T-helper 2 cell treated with Interferon-gamma antibody and Interleukin-4, amounts not matched to agents 5 μg/mL and 100 μg/mL, for 36 hours (primary cell): ENCODE data around the gene ADARB1.

ENCODE experiments used
- DNase-seq: peaks from one replicate; pipeline ENCODE4 v3.0.0; 2021; ENCODE audit warnings: low spot score
- H3K27ac Mint-ChIP-seq: one replicate; pipeline ENCODE4 v1.8.0; 2021; ENCODE audit warnings: mild to moderate bottlenecking, mixed read lengths
- H3K27me3 Mint-ChIP-seq: one replicate; pipeline ENCODE4 v1.8.0; 2021; ENCODE audit warnings: low read depth, mixed read lengths
- H3K36me3 Mint-ChIP-seq: one replicate; pipeline ENCODE4 v1.8.0; 2021; ENCODE audit warnings: low read depth, mixed read lengths
- H3K4me1 Mint-ChIP-seq: one replicate; pipeline ENCODE4 v1.8.0; 2021; ENCODE audit warnings: low read depth, mixed read lengths
- H3K4me3 Mint-ChIP-seq: one replicate; pipeline ENCODE4 v1.8.0; 2022; ENCODE audit warnings: mild to moderate bottlenecking, moderate library complexity, mixed read lengths
- H3K9me3 Mint-ChIP-seq: one replicate; pipeline ENCODE4 v1.8.0; 2021; ENCODE audit warnings: mixed read lengths

Gene ADARB1

DNA sequence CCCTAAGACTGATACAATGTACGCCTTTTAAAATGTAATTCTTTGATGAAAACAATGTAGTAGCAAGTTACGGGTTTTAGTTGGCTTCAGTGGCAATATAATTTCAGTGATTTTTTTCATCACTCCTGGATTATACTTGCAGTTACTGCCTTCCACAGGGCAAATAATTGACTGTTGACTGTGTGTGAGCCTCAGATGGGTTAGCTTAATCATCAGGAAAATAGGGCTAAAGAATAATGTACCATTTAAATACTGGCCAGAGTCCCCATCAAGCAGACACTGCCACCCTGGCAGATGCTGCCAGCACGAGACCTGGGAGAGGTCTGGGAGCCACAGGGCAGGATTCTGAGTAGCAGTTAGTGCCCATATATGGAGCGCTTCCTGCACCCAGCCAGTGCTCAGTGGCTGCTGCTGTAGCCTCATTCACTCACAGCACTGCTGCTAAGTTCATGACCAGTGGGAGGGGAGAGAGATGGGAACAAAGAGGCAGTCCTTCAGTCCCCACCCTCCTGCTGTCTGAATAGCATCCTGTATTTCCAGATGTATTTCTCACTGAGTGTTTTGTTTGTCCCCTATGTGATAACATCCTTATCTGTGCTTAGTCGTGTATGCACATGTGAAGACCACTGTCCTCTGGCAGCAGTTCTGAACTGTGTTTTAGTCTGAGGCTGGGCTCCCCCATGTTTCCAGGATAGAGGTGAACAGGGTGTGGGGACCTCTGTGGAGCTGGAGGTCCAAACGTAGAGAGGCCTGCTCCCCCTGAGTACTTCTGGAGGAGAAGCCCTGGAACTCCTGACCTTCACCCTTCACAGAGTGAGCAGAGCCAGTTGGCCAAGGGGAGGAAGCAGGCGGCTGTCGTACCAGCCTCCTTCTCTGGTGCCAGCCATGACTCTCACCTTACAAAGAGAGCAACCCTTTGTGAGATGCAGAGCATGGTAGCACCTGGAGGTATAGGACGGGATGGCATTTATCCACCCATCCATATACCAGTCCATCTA is 80.4 kb downstream of the ADARB1 start:
- peak overlapping the region; percentile 39 for H3K27ac Mint-ChIP-seq
- peaks cover 43% of the 10 kb centered on the region for H3K4me1 Mint-ChIP-seq
- peak overlapping the region; percentile 66 for H3K4me3 Mint-ChIP-seq
- H3K27me3 Mint-ChIP-seq = no peaks in the 10 kb centered on the region
- peak; percentile 51 for DNase-seq
- no peaks in the 10 kb centered on the region for H3K9me3 Mint-ChIP-seq
- H3K36me3 Mint-ChIP-seq = peaks cover 18% of the 10 kb centered on the region

DNA sequence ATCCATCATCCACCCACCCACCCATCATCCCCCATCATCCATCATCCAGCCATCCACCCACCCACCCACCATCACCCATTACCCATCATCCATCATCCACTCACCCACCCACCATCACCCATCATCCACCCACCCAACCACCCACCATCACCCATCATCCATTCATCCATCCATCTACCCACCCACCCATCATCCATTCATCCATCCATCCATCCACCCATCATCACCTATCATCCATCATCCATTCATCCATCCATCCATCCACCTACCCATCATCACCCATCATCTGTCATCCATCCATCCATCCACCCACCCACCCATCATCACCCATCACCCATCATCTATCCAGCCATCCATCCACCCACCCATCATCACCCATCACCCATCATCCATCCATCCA is 81.5 kb downstream of the ADARB1 start:
- no peaks in the 10 kb centered on the region for H3K27me3 Mint-ChIP-seq
- no peak overlapping the region for H3K4me3 Mint-ChIP-seq
- peaks cover 39% of the 10 kb centered on the region for H3K4me1 Mint-ChIP-seq
- no peaks in the 10 kb centered on the region for H3K9me3 Mint-ChIP-seq
- H3K36me3 Mint-ChIP-seq = peaks cover 18% of the 10 kb centered on the region
- DNase-seq = no peak
- H3K27ac Mint-ChIP-seq = no peak overlapping the region

DNA sequence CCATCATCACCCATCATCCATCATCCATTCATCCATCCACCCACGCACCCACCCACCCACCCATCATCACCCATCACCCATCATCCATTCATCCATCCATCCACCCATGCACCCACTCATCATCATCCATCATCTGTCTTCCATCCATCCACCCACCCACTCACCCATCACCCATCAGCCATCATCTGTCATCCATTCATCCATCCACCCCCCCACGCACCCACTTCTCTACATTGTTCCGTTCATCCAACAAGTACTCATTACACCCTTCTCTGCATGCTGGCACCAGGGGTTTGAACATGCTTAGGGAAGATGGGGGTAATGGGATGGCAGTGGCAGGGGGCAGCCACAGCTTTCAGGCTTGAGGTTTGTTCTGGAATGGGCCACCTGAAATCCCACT is 82.1 kb downstream of the ADARB1 start:
- peaks cover 34% of the 10 kb centered on the region for H3K4me1 Mint-ChIP-seq
- H3K9me3 Mint-ChIP-seq = no peaks in the 10 kb centered on the region
- no peak overlapping the region for H3K4me3 Mint-ChIP-seq
- H3K36me3 Mint-ChIP-seq = peaks cover 18% of the 10 kb centered on the region
- no peak overlapping the region for H3K27ac Mint-ChIP-seq
- DNase-seq = no peak
- H3K27me3 Mint-ChIP-seq = no peaks in the 10 kb centered on the region

DNA sequence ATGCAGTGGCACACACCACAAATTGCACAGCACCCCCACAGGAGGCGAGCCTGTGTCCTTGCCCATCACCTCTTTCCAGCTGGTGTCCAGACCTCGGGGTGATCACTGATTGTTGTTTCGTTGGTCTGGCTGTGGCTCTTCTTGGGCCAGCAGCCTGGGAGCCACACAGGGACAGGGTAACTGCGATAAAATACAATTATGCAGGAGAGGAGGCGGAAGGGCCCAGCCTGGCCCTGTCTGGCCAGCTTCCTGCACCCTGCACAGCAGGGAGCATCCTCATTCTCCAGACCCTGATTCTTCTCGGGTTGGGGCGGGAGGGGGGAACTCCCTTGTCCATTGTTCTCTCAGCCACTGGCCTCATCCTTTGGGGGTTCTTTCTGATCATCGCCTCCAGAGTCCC is 83.6 kb downstream of the ADARB1 start:
- peaks cover 21% of the 10 kb centered on the region for H3K36me3 Mint-ChIP-seq
- DNase-seq = no peak
- no peak overlapping the region for H3K4me3 Mint-ChIP-seq
- H3K9me3 Mint-ChIP-seq = no peaks in the 10 kb centered on the region
- no peaks in the 10 kb centered on the region for H3K27me3 Mint-ChIP-seq
- no peak overlapping the region for H3K27ac Mint-ChIP-seq
- peaks cover 23% of the 10 kb centered on the region for H3K4me1 Mint-ChIP-seq

DNA sequence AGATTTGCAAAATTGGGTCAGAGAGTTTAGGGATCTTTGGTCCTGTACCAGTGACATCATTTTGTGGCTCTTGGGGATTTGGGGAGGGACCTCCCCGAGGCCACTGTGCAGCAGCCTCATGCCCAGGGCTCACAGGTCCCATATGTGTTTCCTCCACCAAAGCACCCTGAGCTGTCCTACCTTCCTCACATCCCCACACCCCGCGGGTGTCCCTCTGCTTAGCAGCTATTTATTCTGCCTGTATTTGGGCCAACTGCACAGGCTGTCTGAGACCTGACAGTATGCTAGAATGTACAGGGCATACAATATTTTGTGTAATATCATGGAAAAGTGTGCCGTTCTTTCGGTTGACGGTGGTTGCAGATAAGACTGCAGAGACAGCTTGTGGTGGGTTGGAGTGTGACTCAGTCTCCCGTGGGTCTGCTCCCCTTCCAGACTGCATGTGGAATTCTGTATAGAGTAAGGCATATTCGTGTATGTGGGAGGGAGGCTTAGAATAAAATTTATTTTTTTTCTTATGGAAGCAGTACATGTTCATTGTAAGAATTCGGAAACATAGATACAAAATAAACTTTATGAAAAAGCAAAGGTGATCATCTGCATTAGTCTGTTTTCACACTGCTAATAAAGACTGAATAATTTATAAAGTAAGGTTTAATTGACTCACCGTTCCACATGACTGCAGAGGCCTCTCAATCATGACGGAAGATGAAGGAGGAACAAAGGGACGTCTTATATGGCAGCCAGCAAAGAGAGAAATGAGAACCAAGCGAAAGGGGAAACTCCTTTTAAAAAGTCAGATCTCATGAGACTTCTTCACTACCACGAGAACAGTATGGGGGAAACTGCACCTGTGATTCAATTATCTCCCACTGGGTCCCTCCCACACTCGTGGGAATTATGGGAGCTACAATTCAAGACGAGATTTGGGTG is 84.4 kb downstream of the ADARB1 start:
- Mint-ChIP-seq H3K9me3 (no peaks in the 10 kb centered on the region), H3K4me3 (no peak overlapping the region), H3K4me1 (peaks cover 17% of the 10 kb centered on the region), H3K36me3 (peaks cover 21% of the 10 kb centered on the region), H3K27me3 (no peaks in the 10 kb centered on the region), H3K27ac (no peak overlapping the region)
- no peak for DNase-seq

DNA sequence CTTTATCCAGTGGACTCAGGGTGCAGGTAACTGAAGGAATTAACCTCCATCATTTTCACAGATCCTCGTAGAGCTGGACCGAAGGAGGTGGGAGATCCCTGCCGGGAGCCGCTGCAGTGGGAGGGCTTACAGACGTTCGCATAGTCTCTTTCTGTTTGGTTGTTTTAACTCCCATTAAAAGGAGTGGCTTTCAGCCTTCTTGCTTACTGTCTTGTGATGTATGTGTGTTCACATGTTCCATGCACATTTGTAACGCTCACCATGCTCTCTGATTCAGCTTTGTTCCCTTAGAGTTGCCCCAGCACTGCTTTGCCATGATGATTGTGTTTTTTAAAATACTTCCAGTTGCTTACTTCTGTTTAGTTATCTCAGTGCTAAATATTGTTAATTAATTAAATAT is 85.8 kb downstream of the ADARB1 start:
- H3K36me3 Mint-ChIP-seq = peaks cover 16% of the 10 kb centered on the region
- H3K27ac Mint-ChIP-seq = no peak overlapping the region
- H3K27me3 Mint-ChIP-seq = no peaks in the 10 kb centered on the region
- no peak for DNase-seq
- H3K4me3 Mint-ChIP-seq = no peak overlapping the region
- peaks cover 5% of the 10 kb centered on the region for H3K4me1 Mint-ChIP-seq
- H3K9me3 Mint-ChIP-seq = no peaks in the 10 kb centered on the region

DNA sequence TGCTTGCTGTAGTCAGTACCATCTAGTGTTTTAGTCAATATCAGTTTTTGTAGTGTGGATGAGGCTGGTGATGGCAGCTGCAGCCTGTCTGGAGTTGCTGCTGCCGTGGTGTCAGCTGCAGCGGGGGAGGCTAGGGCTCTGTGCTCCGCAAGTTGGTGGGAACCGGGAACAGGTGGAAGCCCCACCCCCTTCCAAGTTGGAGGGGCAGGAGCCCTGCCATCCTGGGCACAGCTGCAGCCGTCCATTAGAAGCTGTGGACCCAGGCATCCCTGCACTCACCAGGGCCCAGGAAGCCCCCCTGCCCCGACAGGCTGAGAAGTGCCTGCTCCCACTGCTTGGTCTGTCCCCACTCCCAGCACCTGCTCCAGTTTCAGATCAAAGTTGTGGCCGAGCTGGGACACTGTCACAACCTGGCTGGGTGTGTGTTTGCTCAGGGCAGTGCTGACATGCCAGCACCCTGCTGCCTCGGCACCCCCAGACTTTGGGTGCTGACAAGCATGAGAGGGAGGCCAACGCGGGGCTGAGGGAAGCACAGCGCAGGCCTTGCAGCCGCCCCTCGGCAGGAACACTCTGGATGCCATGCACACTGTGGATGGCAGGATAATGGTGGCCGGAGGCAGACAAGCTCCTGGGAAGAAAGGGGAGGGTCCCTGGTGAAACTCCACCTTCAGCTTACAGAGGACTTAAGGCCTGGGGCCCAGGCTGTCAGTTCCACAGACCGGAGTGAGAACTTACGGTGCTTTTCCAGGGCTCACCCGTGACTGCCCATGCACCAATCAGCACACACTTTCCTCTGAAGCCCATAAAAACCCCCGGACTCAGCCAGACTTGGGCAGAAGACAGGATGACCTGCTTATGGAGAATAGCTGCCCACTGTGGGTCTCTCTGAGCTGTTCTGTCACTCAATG is 86.9 kb downstream of the ADARB1 start:
- H3K27me3 Mint-ChIP-seq = no peaks in the 10 kb centered on the region
- H3K4me1 Mint-ChIP-seq = peaks cover 3% of the 10 kb centered on the region
- no peaks in the 10 kb centered on the region for H3K9me3 Mint-ChIP-seq
- no peak overlapping the region for H3K4me3 Mint-ChIP-seq
- H3K27ac Mint-ChIP-seq = no peak overlapping the region
- H3K36me3 Mint-ChIP-seq = peaks cover 9% of the 10 kb centered on the region
- DNase-seq = no peak

DNA sequence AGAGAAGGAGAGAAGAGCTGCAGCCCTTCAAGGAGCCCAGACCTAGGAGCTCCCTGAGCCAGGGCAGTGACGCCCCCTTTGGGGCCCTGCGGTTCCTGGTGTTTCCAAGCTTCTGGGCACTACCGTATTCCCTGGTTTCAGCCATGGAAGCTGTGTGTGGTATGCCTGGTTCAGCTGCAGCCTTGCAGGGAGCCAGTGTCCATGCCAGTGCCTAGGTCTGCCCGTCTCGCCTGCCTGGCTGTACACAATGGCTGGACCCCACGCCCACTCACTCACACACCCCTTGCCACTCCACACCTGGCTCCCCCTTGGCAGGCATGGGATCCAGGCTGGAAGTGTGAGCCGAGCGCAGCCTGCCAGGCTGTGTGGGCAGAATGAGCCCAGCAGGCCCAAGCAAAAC is 87.7 kb downstream of the ADARB1 start:
- Mint-ChIP-seq H3K4me3 (no peak overlapping the region), H3K27ac (no peak overlapping the region), H3K27me3 (no peaks in the 10 kb centered on the region), H3K9me3 (no peaks in the 10 kb centered on the region), H3K4me1 (peaks cover 6% of the 10 kb centered on the region), H3K36me3 (peaks cover 5% of the 10 kb centered on the region)
- no peak for DNase-seq

DNA sequence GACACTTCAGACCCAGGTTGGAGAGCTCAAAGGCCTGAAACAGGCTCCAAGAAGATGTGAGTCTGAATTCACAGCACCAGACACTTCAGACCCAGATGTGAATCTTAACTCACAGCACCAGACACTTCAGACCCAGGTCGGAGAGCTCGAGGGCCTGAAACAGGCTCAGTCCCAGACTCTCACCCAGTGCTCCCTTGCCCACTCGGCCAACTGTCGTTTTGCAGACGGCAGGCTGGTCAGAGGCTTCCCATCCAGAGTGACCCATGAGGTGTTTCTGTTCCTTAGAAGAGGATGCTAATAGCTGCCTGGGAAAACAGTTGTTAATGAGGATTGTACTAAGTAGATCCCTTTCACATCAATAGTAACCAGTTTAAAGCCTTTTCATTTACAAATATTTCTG is 88.4 kb downstream of the ADARB1 start:
- Mint-ChIP-seq H3K4me1 (peaks cover 6% of the 10 kb centered on the region), H3K4me3 (no peak overlapping the region), H3K27ac (no peak overlapping the region), H3K27me3 (no peaks in the 10 kb centered on the region), H3K36me3 (peaks cover 5% of the 10 kb centered on the region), H3K9me3 (no peaks in the 10 kb centered on the region)
- DNase-seq = no peak

DNA sequence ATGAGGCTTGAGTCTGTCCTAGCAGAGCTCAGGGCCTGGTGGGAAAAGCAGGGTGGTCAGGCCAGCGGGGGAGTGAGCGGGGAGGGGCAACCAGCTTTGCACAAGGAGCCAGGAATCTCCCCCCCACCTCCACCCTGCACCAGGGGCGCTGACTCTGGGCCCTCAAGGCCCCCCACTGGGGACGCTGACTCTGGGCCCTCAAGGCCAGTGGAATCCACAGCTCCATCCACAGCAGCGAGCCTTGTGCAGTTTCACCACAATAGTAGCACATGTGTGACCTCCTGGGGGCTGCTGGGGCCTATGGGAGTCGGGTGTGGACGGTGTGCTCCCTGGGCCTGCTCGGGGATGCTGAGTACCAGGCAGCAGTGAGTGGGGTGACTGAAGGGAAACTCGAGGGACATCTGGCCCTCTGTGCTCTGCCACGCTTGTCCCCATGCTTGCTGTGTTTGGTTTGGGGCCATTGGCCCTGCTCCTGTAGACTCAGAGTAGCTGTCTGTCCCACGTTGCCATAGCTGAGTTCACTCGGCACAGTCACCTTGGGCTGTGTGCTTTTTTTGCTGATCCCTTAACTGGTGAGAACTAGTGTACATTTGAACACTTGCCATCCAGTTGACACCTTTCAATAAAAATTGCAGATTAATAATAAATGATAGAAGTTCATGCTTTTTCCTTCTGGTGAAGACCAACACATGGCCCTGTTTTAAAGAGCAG is 89.2 kb downstream of the ADARB1 start:
- Mint-ChIP-seq H3K27ac (no peak overlapping the region), H3K9me3 (no peaks in the 10 kb centered on the region), H3K27me3 (no peaks in the 10 kb centered on the region)

DNA sequence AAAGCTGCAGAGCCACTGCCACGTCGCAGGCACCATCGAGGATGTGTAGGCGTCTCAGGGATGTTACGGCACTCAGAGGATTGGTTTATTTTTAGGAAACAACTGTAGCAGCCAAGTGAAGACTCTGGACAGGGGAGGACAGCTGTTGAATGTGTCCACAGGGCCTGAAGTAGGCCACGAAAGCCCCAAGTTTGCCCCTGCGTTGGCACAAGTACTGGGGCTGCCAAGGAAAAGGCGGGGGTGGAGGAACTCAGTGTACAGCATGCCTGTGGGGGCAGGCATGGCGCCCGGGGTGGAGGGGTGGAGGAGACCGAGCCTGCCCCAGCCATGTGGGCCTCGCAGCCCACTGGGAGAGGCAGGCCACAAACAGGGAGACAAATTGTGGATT is 89.7 kb downstream of the ADARB1 start:
- DNase-seq = no peak
- no peaks in the 10 kb centered on the region for H3K9me3 Mint-ChIP-seq
- no peak overlapping the region for H3K4me3 Mint-ChIP-seq
- H3K27me3 Mint-ChIP-seq = no peaks in the 10 kb centered on the region
- peaks cover 3% of the 10 kb centered on the region for H3K36me3 Mint-ChIP-seq
- H3K4me1 Mint-ChIP-seq = peaks cover 11% of the 10 kb centered on the region
- H3K27ac Mint-ChIP-seq = no peak overlapping the region

More for the DNA sequence above, 89.2 kb downstream of the ADARB1 start:
- peaks cover 5% of the 10 kb centered on the region for H3K36me3 Mint-ChIP-seq
- H3K4me3 Mint-ChIP-seq = no peak overlapping the region
- no peak for DNase-seq
- H3K4me1 Mint-ChIP-seq = peaks cover 8% of the 10 kb centered on the region

DNA sequence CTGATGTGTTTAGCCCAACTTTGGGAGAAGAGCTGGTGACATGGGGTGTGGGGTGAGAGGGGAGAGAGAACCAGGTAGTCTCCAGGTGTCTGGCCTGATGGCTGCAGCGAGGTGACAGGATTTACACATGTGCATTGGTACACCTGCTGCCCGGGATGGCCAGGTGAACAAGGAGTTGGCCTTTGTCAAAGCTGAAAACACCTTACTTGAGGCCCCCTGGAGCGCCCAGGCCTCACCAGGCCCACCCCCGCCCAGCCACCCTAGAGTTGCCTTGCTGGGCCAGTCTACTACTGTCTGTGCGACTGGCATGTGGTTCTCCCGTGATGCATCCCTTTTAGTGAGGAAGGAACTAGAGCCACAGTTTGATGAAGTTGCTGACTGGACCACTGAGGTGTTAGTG is 90.5 kb downstream of the ADARB1 start:
- Mint-ChIP-seq H3K27ac (no peak overlapping the region), H3K27me3 (no peaks in the 10 kb centered on the region), H3K36me3 (peaks cover 3% of the 10 kb centered on the region), H3K9me3 (no peaks in the 10 kb centered on the region), H3K4me3 (no peak overlapping the region), H3K4me1 (peaks cover 19% of the 10 kb centered on the region)
- DNase-seq = no peak

DNA sequence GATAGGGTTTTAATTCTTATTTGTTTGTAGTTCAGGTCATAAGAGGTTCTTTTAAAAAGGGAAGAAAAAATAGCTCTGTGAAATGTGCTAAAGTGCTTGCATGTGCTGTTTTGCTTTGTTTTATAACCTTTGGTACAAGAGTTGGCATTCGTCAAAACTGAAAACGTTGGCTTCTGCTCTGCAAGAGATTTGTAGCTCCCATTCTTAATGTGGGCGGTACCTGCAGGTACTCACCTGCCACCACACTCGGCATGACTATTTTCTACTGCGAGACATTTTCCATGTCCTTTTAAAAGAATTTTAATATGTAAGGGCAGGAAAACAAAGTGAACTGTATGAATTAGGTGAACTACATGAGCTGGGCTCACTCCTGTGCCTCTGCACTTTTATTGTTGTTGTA is 92.6 kb downstream of the ADARB1 start:
- H3K27ac Mint-ChIP-seq = no peak overlapping the region

More for the DNA sequence above, 92.6 kb downstream of the ADARB1 start:
- no peaks in the 10 kb centered on the region for H3K27me3 Mint-ChIP-seq
- H3K36me3 Mint-ChIP-seq = peaks cover 2% of the 10 kb centered on the region
- H3K4me1 Mint-ChIP-seq = peaks cover 29% of the 10 kb centered on the region
- DNase-seq = no peak
- H3K4me3 Mint-ChIP-seq = no peak overlapping the region
- no peaks in the 10 kb centered on the region for H3K9me3 Mint-ChIP-seq
